GM18868 (cell line): Measurements from ENCODE around the gene MEGF11.
"Not testable (repeated sequence)": the region's sequence is repeated elsewhere in the genome, so short reads cannot be mapped to it uniquely, and the experiment has no call there.

Experiments
- ATAC-seq: cut with Tn5 transposase; IDR thresholded peaks from one replicate; pipeline ENCODE4 v1.9.1; 2021; ENCODE audit warnings: mild to moderate bottlenecking, moderate library complexity; ENCODE audit not compliant: unreplicated experiment

MEGF11 gene

GRCh38 chr15:66276546-66276945, 23.0 kb upstream of the MEGF11 start:
- no peak for ATAC-seq

- ATAC-seq: no peak
Measured at GRCh38 chr15:66275352-66275751, 21.8 kb upstream of the MEGF11 start.

GRCh38 chr15:66270932-66271331, 17.4 kb upstream of the MEGF11 start:
- no peak for ATAC-seq

- no peak for ATAC-seq
Measured at GRCh38 chr15:66269326-66270090, 16.0 kb upstream of the MEGF11 start.

- ATAC-seq: no peak
Measured at GRCh38 chr15:66264859-66265513, 11.4 kb upstream of the MEGF11 start.

DNA sequence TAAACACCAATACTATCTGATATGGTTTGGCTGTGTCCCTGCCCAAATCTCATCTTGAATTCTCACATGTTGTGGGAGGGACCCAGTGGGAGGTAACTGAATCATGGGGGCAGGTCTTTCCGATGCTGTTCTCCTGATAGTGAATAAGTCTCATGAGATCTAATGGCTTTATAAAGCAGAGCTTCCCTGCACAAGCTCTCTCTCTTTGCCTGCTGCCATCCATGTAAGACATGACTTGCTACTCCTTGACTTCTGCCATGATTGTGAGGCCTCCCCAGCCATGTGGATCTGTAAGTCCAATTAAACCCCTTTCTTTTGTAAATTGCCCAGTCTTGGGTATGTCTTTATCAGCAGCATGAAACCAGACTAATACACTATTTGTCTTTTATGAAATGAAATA, 9.3 kb upstream of the MEGF11 start:
- not testable (repeated sequence) for ATAC-seq

DNA sequence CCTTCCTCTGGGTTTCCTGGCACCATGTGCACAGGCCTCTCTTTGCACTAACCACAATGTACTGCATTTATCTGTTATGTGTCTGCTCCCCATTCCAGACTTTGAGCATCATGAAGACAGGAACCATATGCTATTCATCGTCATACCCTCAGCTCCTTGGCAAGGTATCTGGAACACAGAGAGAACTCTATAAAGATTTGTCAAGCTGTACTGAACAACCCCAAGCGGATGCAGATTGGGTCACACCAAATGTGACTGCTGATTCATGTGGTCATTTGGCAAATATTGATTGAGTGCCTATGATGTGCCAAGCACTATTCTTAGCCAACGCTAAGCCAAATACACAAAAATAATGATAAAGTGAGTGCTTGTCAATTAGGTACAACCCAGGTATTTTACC, 7.5 kb upstream of the MEGF11 start:
- no peak for ATAC-seq

DNA sequence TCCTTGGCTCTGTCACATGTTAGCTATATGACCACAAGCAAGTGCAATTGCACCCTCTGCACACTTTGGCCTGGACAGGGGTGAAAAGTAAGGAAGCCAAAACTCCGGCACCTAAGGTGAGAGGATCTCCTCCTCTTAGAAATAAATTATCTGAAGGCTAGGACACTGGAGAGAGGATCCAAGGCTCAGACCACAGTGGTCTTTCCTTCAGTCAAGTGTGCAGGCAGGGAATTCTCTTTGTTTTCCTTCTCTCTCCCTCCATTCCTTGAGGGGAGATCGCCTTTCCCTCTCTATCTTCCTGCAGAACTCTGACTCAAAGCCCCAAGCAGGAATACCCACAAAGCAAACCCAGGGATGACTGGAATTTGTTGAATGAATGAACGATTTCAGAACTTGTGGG, 3.1 kb upstream of the MEGF11 start:
- ATAC-seq: no peak

DNA sequence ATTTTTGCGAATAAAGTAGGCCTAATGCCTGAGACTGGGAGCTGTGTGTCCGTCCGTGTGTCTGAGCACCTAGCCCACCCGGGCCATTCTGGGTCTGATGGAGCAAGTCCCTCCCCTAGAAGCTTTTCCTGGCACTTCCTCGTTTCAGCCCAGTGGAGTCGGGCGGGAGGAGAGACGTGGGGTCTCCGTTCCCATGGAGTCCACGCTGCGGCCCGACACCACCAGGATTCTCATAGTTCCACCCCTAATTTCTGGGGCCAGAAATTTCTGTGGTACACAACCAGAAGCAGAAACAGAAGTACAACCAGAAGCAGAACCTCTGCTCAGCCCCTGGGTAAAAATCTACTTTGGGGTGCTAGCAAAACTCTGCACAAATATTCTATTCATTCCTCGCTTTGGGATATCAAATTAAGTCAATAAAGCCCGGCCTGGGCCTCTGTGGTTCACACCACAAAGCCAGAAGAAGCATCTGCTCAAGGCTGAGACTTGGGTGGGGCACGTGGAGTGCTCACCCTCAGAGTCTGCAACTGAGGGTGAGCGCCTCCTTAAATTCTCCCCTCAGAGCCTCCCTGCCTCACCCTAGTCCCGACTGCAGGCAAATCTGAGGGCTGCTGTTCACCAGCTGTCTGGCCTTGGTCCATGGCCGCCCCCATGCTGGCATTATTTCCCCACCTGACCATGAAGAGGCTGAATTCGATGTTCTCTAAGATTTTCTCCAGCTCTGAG, 1.6 kb upstream of the MEGF11 start:
- ATAC-seq: no peak

GRCh38 chr15:66254089-66254950, 770 bp upstream of the MEGF11 start:
- ATAC-seq: no peak

- no peak for ATAC-seq
Measured at GRCh38 chr15:66252685-66253417, 699 bp downstream of the MEGF11 start.

DNA sequence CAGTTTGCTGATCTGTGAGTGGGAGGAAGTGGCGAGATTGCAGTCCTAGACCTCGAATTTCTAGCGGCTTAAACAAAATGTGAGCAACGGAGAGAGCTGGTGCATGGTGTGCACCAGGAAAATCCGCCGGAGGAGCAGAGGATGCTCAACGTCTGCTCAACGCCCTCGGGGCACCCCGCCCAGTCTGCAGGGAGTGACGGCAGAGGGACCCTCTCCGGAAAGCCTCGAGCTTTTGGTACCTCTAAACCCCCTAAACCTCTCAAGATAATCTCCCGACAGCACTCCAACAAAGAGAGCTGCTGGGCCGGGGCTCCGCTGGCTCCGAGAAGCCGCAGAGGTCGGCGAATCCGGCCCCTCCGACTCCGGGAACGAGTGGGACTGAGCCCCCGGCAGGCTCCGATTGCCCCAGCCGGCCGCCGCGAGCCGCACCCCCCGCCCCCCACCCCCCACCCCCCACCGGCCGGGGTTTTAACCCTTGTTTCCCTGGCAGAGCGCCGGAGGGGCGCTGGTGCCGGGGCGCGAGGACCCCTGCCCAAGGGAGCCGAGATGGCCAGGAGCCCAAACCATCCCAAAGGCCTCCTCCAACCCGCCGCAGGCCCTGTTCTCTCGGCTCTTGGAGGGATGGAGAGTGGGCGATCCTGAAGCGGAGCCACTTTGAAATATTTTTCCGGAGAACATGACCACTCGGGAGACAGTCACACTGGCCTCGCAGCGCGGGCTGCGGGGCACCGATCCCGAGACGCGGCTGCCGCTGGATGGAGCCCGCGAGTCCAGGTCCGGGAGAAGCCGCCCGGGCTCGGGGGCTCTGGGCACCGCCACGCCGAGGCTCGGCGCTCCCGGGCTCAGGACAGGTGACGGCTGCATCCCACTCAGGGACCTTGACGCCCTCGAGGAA, 1.5 kb downstream of the MEGF11 start:
- ATAC-seq: no peak

DNA sequence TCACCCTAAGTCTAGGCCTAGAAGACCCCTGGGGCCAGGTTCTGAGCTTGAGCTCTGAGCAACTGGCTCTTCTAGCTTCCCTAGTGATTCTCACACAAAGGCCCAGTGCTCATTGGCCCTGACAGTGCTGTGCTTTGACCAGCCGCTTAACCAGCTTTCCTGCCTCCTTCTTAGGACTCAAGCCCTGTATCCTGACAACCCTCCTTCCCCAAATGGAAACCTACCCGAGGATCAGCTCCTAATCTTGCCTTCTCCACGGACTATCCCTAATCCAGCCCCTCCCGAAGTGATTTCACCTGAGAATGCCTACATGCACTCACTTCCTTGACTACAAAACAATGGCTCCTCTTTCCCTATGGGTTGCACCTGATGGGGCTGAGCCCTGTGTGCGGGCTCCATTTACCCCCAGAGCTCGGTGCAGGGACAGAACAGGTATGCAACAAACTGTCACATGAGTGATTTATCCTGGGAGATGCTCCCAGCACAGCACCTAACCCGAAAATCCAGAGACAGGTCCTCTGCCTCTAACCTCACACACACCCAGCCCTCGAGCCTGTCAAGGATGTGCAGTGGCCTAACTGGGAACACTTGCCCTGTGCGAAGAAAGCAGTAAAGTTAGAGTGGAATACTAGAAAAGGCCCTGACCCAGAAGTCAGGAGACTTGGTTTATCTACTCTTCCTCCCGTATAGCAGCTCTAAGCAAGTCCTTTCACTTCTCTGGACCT, 2.3 kb downstream of the MEGF11 start:
- ATAC-seq: no peak

- no peak for ATAC-seq
Measured at GRCh38 chr15:66249605-66250174, 3.9 kb downstream of the MEGF11 start.

- ATAC-seq: no peak
Measured at GRCh38 chr15:66246937-66247336, 6.6 kb downstream of the MEGF11 start.

DNA sequence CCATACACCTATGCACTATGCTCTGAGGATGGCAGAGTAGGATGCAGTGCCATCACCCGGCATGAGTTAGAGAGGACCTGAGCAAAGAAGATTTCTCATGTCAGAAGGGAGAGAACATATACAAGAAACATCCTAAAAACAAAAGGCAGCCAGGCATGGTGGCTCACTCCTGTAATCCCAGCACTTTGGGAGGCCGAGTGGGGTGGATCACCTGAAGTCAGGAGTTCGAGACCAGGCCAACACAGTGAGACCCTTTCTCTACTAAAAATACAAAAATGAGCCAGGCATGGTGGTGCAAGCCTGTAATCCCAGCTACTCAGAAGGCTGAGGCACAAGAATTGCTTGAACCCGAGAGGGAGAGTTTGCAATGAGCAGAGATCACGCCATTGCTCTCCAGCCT, 7.7 kb downstream of the MEGF11 start:
- ATAC-seq: not testable (repeated sequence)

DNA sequence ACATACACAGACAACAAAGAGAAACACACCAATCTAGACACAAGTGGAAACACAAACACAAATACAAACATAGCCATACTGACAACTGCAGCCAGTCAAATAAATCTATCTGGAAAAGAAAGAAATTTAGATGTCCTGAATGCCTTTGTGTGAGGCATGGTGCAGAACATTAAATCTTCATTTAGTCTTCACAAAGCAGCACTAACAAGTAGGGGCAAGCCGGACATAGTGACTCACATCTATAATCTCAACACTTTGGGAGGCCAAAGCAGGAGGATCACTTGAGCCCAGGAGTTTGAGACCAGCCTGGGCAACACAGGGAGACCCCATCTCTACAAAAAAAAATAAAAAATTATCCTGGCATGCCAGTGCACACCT, 11.7 kb downstream of the MEGF11 start:
- ATAC-seq: no peak
